ENCODE data around the gene CDK11B.
"Not testable (repeated sequence)": the region's sequence is repeated elsewhere in the genome, so short reads cannot be mapped to it uniquely, and the experiment has no call there.

DNA sequence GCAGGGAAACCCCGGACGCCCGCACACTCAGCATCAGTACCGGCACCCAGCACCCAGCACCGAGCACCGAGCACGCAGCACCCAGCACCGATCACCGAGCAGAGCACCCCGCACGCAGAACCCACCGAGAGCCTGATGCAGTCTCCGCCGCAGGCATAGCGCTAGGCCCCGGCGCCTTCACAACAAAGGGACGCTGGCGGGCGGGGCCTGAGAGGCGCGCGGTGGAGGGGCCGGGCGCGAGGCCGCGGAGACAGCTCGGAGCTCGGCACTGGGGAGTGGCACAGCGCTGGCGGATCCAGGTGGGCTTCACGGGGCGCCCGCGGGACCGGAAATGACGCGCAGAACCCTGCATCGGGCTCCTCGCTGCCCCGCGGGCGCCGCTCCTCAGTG lies 33.5 kb upstream of the CDK11B start:
- TF ChIP-seq POLR2A (IDR thresholded peaks at IDR 0.05) = not testable (repeated sequence)
- TF ChIP-seq, protein P1, sequence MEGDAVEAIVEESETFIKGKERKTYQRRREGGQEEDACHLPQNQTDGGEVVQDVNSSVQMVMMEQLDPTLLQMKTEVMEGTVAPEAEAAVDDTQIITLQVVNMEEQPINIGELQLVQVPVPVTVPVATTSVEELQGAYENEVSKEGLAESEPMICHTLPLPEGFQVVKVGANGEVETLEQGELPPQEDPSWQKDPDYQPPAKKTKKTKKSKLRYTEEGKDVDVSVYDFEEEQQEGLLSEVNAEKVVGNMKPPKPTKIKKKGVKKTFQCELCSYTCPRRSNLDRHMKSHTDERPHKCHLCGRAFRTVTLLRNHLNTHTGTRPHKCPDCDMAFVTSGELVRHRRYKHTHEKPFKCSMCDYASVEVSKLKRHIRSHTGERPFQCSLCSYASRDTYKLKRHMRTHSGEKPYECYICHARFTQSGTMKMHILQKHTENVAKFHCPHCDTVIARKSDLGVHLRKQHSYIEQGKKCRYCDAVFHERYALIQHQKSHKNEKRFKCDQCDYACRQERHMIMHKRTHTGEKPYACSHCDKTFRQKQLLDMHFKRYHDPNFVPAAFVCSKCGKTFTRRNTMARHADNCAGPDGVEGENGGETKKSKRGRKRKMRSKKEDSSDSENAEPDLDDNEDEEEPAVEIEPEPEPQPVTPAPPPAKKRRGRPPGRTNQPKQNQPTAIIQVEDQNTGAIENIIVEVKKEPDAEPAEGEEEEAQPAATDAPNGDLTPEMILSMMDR (IDR thresholded peaks at IDR 0.05) = not testable (repeated sequence)
